Type B pancreatic cell (in vitro differentiated cells): ENCODE results near the gene CNTNAP2. TPM values are rescaled to one million over a fixed set of nuclear protein-coding genes. Genes with fewer than 3 reads are reported as not detected.

Experiments
- DNase-seq: peaks from one replicate; pipeline ENCODE4 v3.0.0; 2021; ENCODE audit warnings: mixed read lengths; ENCODE audit not compliant: unreplicated experiment; ENCODE audit errors: extremely low spot score
- H3K27ac Mint-ChIP-seq: 2 replicates; pipeline ENCODE4 v1.8.0; 2021; ENCODE audit warnings: mild to moderate bottlenecking, mixed read lengths
- H3K27me3 Mint-ChIP-seq: 2 replicates; pipeline ENCODE4 v1.8.0; 2021; ENCODE audit warnings: mixed read lengths
- H3K36me3 Mint-ChIP-seq: 2 replicates; pipeline ENCODE4 v1.8.0; 2021; ENCODE audit warnings: mixed read lengths
- H3K4me1 Mint-ChIP-seq: one replicate; pipeline ENCODE4 v1.8.0; 2021; ENCODE audit warnings: mixed read lengths; ENCODE audit not compliant: unreplicated experiment
- H3K4me3 Mint-ChIP-seq: 2 replicates; pipeline ENCODE4 v1.8.0; 2021; ENCODE audit warnings: mild to moderate bottlenecking, mixed read lengths
- H3K9me3 Mint-ChIP-seq: 2 replicates; pipeline ENCODE4 v1.8.0; 2021; ENCODE audit warnings: mixed read lengths
- total RNA-seq: library from RNA; stranded (reverse); gene quantifications from 2 replicates; pipeline ENCODE4 v1.2.1, GENCODE V29; 2021; ENCODE audit warnings: low replicate concordance
- TF ChIP-seq, protein P1 (sequence below): fragments of 200-600 bp; sonication (generic); conservative IDR thresholded peaks from 2 replicates; pipeline ENCODE4 v1.5.0; 2021; ENCODE audit warnings: antibody characterized with exemption, mild to moderate bottlenecking

The CNTNAP2 gene
- total RNA-seq, 1 donor from 2014 or later: 26.8 TPM

GRCh38 chr7:148397056-148397455 lies 2280.5 kb downstream of the CNTNAP2 start:
- H3K27me3 Mint-ChIP-seq: peaks cover 22% of the 10 kb centered on the region
- H3K9me3 Mint-ChIP-seq: no peaks in the 10 kb centered on the region
- no peak overlapping the region for H3K4me3 Mint-ChIP-seq
- H3K36me3 Mint-ChIP-seq: no peaks in the 10 kb centered on the region
- H3K27ac Mint-ChIP-seq: no peak overlapping the region
- H3K4me1 Mint-ChIP-seq: peaks cover 15% of the 10 kb centered on the region
- TF ChIP-seq, protein P1, sequence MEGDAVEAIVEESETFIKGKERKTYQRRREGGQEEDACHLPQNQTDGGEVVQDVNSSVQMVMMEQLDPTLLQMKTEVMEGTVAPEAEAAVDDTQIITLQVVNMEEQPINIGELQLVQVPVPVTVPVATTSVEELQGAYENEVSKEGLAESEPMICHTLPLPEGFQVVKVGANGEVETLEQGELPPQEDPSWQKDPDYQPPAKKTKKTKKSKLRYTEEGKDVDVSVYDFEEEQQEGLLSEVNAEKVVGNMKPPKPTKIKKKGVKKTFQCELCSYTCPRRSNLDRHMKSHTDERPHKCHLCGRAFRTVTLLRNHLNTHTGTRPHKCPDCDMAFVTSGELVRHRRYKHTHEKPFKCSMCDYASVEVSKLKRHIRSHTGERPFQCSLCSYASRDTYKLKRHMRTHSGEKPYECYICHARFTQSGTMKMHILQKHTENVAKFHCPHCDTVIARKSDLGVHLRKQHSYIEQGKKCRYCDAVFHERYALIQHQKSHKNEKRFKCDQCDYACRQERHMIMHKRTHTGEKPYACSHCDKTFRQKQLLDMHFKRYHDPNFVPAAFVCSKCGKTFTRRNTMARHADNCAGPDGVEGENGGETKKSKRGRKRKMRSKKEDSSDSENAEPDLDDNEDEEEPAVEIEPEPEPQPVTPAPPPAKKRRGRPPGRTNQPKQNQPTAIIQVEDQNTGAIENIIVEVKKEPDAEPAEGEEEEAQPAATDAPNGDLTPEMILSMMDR: no peak
- DNase-seq: no peak

- no peaks in the 10 kb centered on the region for H3K36me3 Mint-ChIP-seq
- no peaks in the 10 kb centered on the region for H3K9me3 Mint-ChIP-seq
- H3K27me3 Mint-ChIP-seq: peaks cover 21% of the 10 kb centered on the region
- H3K4me1 Mint-ChIP-seq: peaks cover 18% of the 10 kb centered on the region
- no peak for DNase-seq
- no peak overlapping the region for H3K4me3 Mint-ChIP-seq
- TF ChIP-seq, protein P1: no peak
- H3K27ac Mint-ChIP-seq: no peak overlapping the region
Measured at GRCh38 chr7:148397551-148397950, 2280.9 kb downstream of the CNTNAP2 start.

GRCh38 chr7:148397985-148398384 lies 2281.4 kb downstream of the CNTNAP2 start:
- no peak for DNase-seq
- Mint-ChIP-seq H3K27me3 (peaks cover 18% of the 10 kb centered on the region), H3K9me3 (no peaks in the 10 kb centered on the region), H3K27ac (no peak overlapping the region), H3K4me1 (peaks cover 20% of the 10 kb centered on the region), H3K36me3 (no peaks in the 10 kb centered on the region), H3K4me3 (no peak overlapping the region)
- TF ChIP-seq, protein P1: no peak

DNA sequence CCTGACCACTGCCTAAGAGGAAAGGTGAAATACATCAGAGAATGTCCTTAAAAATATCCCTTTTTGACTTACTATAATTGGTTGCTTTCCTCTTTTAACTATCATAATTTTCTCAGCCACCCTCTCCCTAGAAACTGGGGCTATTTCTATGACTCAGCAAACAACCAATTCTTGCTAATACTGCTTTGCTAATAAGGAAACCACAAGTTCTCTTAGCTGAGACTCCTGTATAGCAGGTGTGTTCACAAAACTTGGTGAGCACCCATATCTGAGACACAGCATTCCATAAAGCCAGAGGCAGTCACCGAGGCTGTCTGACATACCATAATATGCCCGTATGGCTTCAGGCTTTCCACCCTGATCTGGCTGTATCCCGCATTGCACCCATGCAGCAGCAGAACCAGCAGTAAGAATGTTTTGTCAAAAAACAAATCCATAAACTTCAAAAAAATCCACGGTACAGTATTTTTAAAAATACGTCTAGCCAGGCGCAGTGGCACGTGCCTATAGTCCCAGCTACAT lies 2282.3 kb downstream of the CNTNAP2 start:
- Mint-ChIP-seq H3K27me3 (peaks cover 14% of the 10 kb centered on the region), H3K4me3 (no peak overlapping the region), H3K4me1 (peaks cover 24% of the 10 kb centered on the region), H3K27ac (peak overlapping the region; percentile 58), H3K9me3 (no peaks in the 10 kb centered on the region), H3K36me3 (no peaks in the 10 kb centered on the region)
- TF ChIP-seq, protein P1: no peak
- no peak for DNase-seq

DNA sequence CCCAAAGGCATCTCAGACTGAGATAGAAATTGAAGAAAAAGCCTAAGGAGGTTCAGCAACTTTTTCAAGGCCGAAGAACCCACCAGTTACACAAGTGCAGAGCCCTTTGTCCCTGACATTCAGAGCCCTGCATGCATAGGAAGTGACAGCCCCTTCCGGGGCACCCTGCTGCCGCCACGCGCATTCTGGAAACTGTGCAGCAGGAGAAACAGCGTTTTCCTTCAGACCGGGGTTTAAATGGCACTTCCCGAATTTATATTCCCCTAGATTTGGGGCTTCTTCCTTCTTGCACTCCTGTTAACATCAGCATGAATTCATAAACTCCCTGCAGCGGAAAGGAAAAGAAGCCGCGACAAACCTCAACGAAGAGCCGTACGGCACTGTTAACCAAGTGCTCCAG lies 2283.5 kb downstream of the CNTNAP2 start:
- DNase-seq: no peak
- H3K9me3 Mint-ChIP-seq: no peaks in the 10 kb centered on the region
- no peak overlapping the region for H3K4me3 Mint-ChIP-seq
- TF ChIP-seq, protein P1: no peak
- H3K27me3 Mint-ChIP-seq: peaks cover 16% of the 10 kb centered on the region
- peaks cover 23% of the 10 kb centered on the region for H3K4me1 Mint-ChIP-seq
- H3K36me3 Mint-ChIP-seq: no peaks in the 10 kb centered on the region
- H3K27ac Mint-ChIP-seq: no peak overlapping the region

- Mint-ChIP-seq H3K4me1 (peaks cover 13% of the 10 kb centered on the region), H3K9me3 (no peaks in the 10 kb centered on the region), H3K27ac (peak overlapping the region; percentile 90), H3K27me3 (peaks cover 10% of the 10 kb centered on the region), H3K36me3 (no peaks in the 10 kb centered on the region), H3K4me3 (peak overlapping the region; percentile 60)
- TF ChIP-seq, protein P1: no peak
- DNase-seq: no peak
Measured at GRCh38 chr7:148402159-148402558, 2285.6 kb downstream of the CNTNAP2 start.
